ENCODE data around the gene AFTPH. TPM values are rescaled to one million over a fixed set of nuclear protein-coding genes. Genes with fewer than 3 reads are reported as not detected.

The AFTPH gene
- total RNA-seq, 4 donors from 2014 or later: 24.1 to 62.4 (median 37.4) TPM

DNA sequence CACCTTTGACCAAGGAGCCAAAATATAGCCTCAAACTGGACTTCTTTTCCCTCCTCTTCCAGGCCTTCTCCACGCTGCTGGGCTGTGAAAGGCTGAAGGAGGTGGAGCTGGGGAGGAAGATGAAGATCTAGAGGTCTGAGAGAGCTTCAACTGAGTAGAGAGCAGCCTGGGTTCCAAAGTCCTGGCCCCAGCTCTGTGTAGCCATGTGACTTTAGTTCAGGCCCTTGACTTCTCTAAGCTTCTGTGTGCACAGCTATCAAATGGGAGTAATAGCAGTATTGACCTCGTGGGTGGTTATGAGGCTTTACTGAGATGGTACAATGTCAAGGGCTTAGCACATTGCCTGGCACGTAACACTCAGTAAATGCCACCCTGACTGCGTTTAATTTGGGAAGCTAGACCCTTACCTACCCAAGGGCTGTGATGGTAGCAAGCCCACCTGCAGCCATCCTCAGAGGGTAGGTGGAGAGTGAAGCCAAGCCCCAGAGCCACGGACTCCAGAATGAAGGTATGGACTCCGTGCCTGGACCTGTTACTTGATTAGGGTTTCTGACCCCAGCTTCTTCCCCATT lies 91.2 kb downstream of the AFTPH start:
- TF ChIP-seq POLR2A (IDR thresholded peaks at IDR 0.05): no peak
- TF ChIP-seq, protein P1, sequence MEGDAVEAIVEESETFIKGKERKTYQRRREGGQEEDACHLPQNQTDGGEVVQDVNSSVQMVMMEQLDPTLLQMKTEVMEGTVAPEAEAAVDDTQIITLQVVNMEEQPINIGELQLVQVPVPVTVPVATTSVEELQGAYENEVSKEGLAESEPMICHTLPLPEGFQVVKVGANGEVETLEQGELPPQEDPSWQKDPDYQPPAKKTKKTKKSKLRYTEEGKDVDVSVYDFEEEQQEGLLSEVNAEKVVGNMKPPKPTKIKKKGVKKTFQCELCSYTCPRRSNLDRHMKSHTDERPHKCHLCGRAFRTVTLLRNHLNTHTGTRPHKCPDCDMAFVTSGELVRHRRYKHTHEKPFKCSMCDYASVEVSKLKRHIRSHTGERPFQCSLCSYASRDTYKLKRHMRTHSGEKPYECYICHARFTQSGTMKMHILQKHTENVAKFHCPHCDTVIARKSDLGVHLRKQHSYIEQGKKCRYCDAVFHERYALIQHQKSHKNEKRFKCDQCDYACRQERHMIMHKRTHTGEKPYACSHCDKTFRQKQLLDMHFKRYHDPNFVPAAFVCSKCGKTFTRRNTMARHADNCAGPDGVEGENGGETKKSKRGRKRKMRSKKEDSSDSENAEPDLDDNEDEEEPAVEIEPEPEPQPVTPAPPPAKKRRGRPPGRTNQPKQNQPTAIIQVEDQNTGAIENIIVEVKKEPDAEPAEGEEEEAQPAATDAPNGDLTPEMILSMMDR (IDR thresholded peaks at IDR 0.05): no peak

DNA sequence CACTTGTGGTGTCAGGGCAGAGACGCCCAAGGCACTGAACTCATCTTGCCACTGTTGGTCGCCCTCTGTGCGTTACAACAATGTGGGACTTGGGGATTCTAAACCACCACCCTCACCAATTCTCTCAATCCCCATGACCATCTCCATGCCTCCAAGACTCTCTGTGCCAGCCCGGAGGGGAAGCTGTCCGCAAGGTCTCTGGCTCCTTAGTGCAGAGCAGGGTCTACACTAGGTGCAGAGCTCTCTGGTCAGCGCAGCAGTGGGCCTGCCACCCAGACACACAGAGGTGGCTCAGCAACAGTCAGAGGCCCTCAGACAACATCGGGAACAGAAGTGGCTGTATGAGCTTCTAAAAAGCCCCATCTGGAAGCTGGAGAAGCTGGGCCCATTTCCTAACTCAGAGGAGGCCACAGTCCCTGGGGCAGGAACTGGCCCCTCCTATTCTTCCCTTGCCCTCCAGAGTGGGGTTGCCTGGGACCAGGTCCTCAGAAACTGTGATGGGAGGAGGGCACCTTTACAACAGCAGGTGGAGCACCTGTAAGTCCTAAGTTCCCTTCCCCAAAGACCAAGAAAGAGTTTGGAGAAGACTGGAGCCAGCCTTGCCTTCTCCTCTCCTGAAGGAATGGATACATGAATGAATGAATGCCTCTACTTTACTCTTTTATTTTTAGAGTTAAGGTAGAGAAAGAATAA lies 91.9 kb downstream of the AFTPH start:
- H3K36me3 ChIP-seq: no peaks in the 10 kb centered on the region
- H3K4me3 ChIP-seq: no peak overlapping the region
- no peaks in the 10 kb centered on the region for H3K9me3 ChIP-seq
- DNase-seq: peak in 1 of 2 donors; percentile 6
- no peak overlapping the region for H3K27ac ChIP-seq
- H3K27me3 ChIP-seq: no peaks in the 10 kb centered on the region
- no peaks in the 10 kb centered on the region for H3K4me1 ChIP-seq
- intact Hi-C loops (cut with DNase I; ENCODE audit: low total_unique reads): no loop called here
- no peak for TF ChIP-seq POLR2A (IDR thresholded peaks at IDR 0.05)
- TF ChIP-seq, protein P1 (IDR thresholded peaks at IDR 0.05): no peak

More for the DNA sequence above, 91.2 kb downstream of the AFTPH start:
- Histone ChIP-seq H3K36me3 (no peaks in the 10 kb centered on the region), H3K4me3 (no peak overlapping the region), H3K4me1 (no peaks in the 10 kb centered on the region), H3K27ac (no peak overlapping the region), H3K27me3 (no peaks in the 10 kb centered on the region), H3K9me3 (no peaks in the 10 kb centered on the region)
- peak in 1 of 2 donors; percentile 4 for DNase-seq
- intact Hi-C loops (cut with DNase I; ENCODE audit: low total_unique reads): no loop called here

DNA sequence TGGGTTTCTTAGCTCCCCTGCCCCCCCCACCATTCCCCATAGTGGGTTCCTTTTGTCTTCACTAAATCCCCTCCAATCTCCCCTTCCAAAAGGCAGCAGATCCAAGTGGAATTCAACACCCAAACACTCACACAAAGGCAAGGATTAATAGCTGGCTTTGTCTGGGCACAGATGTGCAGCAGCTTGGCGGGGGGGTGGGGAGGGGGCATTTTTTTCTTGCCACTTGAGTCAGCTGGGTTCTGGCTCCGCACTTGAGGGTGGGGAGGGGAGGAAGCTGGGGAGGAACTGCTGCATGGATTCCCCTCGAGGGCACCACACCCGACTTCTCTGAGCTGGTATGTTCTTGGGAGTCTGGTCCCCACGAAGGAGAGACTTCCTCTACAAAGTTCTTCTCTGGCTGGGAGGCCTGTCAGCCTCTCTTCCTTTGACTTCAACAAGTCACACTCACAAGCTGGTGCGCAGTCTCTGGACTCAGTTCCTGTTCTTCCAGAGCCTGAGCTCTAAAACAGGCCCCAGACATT lies 93.6 kb downstream of the AFTPH start:
- peak in 1 of 2 donors; percentile 7 for DNase-seq
- intact Hi-C loops (cut with DNase I; ENCODE audit: low total_unique reads): no loop called here
- no peaks in the 10 kb centered on the region for H3K36me3 ChIP-seq
- H3K27me3 ChIP-seq: no peaks in the 10 kb centered on the region
- no peak for TF ChIP-seq POLR2A (IDR thresholded peaks at IDR 0.05)
- TF ChIP-seq, protein P1 (IDR thresholded peaks at IDR 0.05): no peak
- no peaks in the 10 kb centered on the region for H3K9me3 ChIP-seq
- H3K4me1 ChIP-seq: no peaks in the 10 kb centered on the region
- H3K27ac ChIP-seq: no peak overlapping the region
- H3K4me3 ChIP-seq: no peak overlapping the region

DNA sequence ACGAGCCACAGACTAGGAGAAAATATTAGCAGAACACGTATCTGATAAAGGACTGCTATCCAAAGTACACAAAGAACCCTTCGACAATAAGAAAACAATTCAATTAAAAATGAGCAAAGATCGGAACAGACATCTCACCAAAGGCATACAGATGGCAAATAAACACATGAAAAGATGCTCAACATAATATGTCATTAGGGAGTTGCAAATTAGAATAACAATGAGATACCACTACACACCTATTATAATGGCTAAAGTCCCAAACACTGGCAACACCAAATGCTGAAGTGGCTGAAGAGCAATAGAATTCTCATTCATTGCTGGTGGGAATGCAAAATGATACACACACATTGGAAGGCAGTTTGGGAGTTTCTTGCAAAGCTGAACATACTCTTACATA lies 96.5 kb downstream of the AFTPH start:
- H3K36me3 ChIP-seq: no peaks in the 10 kb centered on the region
- no peaks in the 10 kb centered on the region for H3K9me3 ChIP-seq
- TF ChIP-seq, protein P1 (IDR thresholded peaks at IDR 0.05): no peak
- TF ChIP-seq POLR2A (IDR thresholded peaks at IDR 0.05): no peak
- no peaks in the 10 kb centered on the region for H3K27me3 ChIP-seq
- H3K4me3 ChIP-seq: no peak overlapping the region
- DNase-seq: no peak
- intact Hi-C loops (cut with DNase I; ENCODE audit: low total_unique reads): no loop called here
- no peak overlapping the region for H3K27ac ChIP-seq
- H3K4me1 ChIP-seq: no peaks in the 10 kb centered on the region

Measured in uterus (tissue), 4 donors.